Lower leg skin (tissue), 3 donors: ENCODE measurements around the gene SKA2.

Experiments
- POLR2A ChIP-seq, 2 donors: fragments of 450-650 bp; IDR thresholded peaks; one replicate each; pipeline ENCODE4 v1.6.1; 2016 to 2017; ENCODE audit warnings: antibody characterized with exemption in 2 of 2, mild to moderate bottlenecking in 1 of 2, moderate library complexity in 1 of 2
- TF ChIP-seq, protein P1 (sequence below), 3 donors: fragments of 450-650 bp; IDR thresholded peaks; one replicate each; pipeline ENCODE4 v1.5.1; 2016; ENCODE audit warnings: antibody characterized with exemption in 3 of 3, mild to moderate bottlenecking in 3 of 3, moderate library complexity in 2 of 3

DNA sequence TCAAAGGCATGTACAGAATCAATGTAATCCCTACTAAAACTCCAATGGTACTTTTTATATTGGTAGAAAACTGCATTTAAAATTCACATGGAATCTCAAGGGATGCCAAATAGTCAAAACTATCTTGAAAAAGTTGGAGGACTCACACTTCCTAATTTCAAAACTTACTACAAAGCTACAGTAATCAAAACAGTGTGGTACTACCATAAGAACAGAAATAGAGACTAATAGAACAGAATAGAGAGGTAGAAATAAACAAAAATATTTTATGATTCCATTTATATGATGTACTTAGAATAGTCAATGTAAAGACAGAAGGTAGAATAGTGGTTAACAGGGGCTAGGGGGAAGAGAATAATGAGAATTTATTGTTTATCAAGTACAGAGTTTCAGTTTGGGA, 57.1 kb downstream of the SKA2 start:
- TF ChIP-seq, protein P1, sequence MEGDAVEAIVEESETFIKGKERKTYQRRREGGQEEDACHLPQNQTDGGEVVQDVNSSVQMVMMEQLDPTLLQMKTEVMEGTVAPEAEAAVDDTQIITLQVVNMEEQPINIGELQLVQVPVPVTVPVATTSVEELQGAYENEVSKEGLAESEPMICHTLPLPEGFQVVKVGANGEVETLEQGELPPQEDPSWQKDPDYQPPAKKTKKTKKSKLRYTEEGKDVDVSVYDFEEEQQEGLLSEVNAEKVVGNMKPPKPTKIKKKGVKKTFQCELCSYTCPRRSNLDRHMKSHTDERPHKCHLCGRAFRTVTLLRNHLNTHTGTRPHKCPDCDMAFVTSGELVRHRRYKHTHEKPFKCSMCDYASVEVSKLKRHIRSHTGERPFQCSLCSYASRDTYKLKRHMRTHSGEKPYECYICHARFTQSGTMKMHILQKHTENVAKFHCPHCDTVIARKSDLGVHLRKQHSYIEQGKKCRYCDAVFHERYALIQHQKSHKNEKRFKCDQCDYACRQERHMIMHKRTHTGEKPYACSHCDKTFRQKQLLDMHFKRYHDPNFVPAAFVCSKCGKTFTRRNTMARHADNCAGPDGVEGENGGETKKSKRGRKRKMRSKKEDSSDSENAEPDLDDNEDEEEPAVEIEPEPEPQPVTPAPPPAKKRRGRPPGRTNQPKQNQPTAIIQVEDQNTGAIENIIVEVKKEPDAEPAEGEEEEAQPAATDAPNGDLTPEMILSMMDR (IDR thresholded peaks at IDR 0.05), result no peak
- no peak for TF ChIP-seq POLR2A (IDR thresholded peaks at IDR 0.05)
